Endothelial cell of umbilical vein (primary cell): ENCODE measurements around the gene FKBP2. TPM values are rescaled to one million over a fixed set of nuclear protein-coding genes. Genes with fewer than 3 reads are reported as not detected.

Experiments used
- BruUV-seq: library from RNA; stranded (reverse); fragments of 400-500 nt; replicated peaks from 2 replicates; lab custom pipeline; 2021; lab: Mats Ljungman, UMichigan
- CTCF ChIA-PET: fragments of 300-600, 350-600 bp; sonication (Branson Sonifier 250); formaldehyde crosslinking; loops from one replicate; lab custom pipeline; 2021; ENCODE audit warnings: antibody characterized with exemption, inconsistent platforms; lab: Charles Lee
- POLR2A ChIA-PET: fragments of 300-600, 350-600 bp; sonication (Branson Sonifier 250); formaldehyde crosslinking; loops from one replicate; lab custom pipeline; 2021; ENCODE audit warnings: antibody characterized with exemption, inconsistent platforms; lab: Charles Lee
- DNase-seq: peaks from one replicate; pipeline ENCODE4 v3.0.0-alpha.2; 2011; ENCODE audit warnings: low read depth, low spot score
- FAIRE-seq: peaks from 2 replicates; lab custom pipeline; 2011; peaks lifted over from hg19 to GRCh38; lab: Jason Lieb, UNC
- H2AFZ ChIP-seq: 2 replicates; pipeline ENCODE4 v1.6.0; 2012; ENCODE audit warnings: low read depth, low read length, control low read depth, inconsistent platforms
- H3K27ac ChIP-seq: 2 replicates; pipeline ENCODE4 v1.5.1; 2011; ENCODE audit warnings: low read depth, mild to moderate bottlenecking, control low read depth, low read length, moderate library complexity; ENCODE audit not compliant: insufficient read depth
- H3K27me3 ChIP-seq, 2 experiments: 2 replicates each; pipeline versions ENCODE4 v1.6.0 to v1.6.1; 2011; ENCODE audit warnings: low read length in 2 of 2, mixed read lengths in 1 of 2; ENCODE audit not compliant: control insufficient read depth in 2 of 2, insufficient read depth in 2 of 2
- H3K36me3 ChIP-seq, 2 experiments: 2 replicates in 1 of 2; 3 replicates in 1 of 2; pipeline ENCODE4 v1.5.1; 2011; ENCODE audit warnings: low read length in 2 of 2, mild to moderate bottlenecking in 1 of 2, moderate library complexity in 1 of 2; ENCODE audit not compliant: control insufficient read depth in 2 of 2, insufficient read depth in 2 of 2; ENCODE audit errors: extremely low read depth in 1 of 2
- H3K4me1 ChIP-seq: 3 replicates; pipeline ENCODE4 v1.5.1; 2011; ENCODE audit warnings: mild to moderate bottlenecking, low read length; ENCODE audit not compliant: control insufficient read depth, insufficient read depth; ENCODE audit errors: extremely low read depth
- H3K4me2 ChIP-seq: 2 replicates; pipeline ENCODE4 v1.6.1; 2011; ENCODE audit warnings: low read length, control low read depth, mixed read lengths; ENCODE audit not compliant: insufficient read depth
- H3K4me3 ChIP-seq, 3 experiments: fragments of 200-600 bp in 1 of 3; sonication (generic), shearing (Covaris generic) in 1 of 3; replicated peaks in 1 of 3; 2 replicates each; pipeline ENCODE4 v1.5.1; 2011 to 2016; ENCODE audit warnings: control low read depth in 3 of 3, low read length in 3 of 3, mild to moderate bottlenecking in 2 of 3, inconsistent platforms in 1 of 3, low read depth in 1 of 3, moderate library complexity in 1 of 3; ENCODE audit not compliant: insufficient read depth in 1 of 3
- H3K79me2 ChIP-seq: 2 replicates; pipeline ENCODE4 v1.6.0; 2012; ENCODE audit warnings: low read length, inconsistent platforms; ENCODE audit not compliant: control insufficient read depth, insufficient read depth
- H3K9ac ChIP-seq: replicated peaks from 2 replicates; pipeline ENCODE3; 2011; ENCODE audit warnings: low read length, control low read depth; ENCODE audit not compliant: insufficient read depth; ENCODE audit errors: extremely low read depth
- H3K9me1 ChIP-seq: replicated peaks from 3 replicates; pipeline ENCODE4 v1.6.0; 2011; ENCODE audit warnings: mild to moderate bottlenecking, low read length; ENCODE audit not compliant: control insufficient read depth, insufficient read depth; ENCODE audit errors: extremely low read depth
- H3K9me3 ChIP-seq: replicated peaks from 2 replicates; pipeline ENCODE4 v1.5.1; 2012; ENCODE audit warnings: low read length, inconsistent platforms; ENCODE audit not compliant: control insufficient read depth, insufficient read depth
- H4K20me1 ChIP-seq: replicated peaks from 2 replicates; pipeline ENCODE3; 2011; ENCODE audit warnings: mild to moderate bottlenecking, low read length; ENCODE audit not compliant: control insufficient read depth, insufficient read depth; ENCODE audit errors: extremely low read depth
- CTCF ChIP-seq, 2 donors: IDR thresholded peaks; 1 replicate in 1 of 2; 2 replicates in 1 of 2; pipeline ENCODE4 v1.5.1; 2011; ENCODE audit warnings: low read length in 2 of 2, mild to moderate bottlenecking in 2 of 2, moderate library complexity in 2 of 2, control low read depth in 1 of 2, inconsistent platforms in 1 of 2, low read depth in 1 of 2; ENCODE audit not compliant: insufficient read depth in 1 of 2; ENCODE audit errors: extremely low read depth in 1 of 2
- EZH2 ChIP-seq: IDR thresholded peaks from 2 replicates; pipeline ENCODE4 v1.6.1; 2012; ENCODE audit warnings: borderline replicate concordance, low read depth, mild to moderate bottlenecking, moderate library complexity, low read length, inconsistent platforms; ENCODE audit not compliant: severe bottlenecking
- FOS ChIP-seq: IDR thresholded peaks from 2 replicates; pipeline ENCODE4 v1.6.1; 2011; ENCODE audit warnings: mild to moderate bottlenecking, low read length, moderate library complexity, borderline replicate concordance; ENCODE audit not compliant: insufficient read depth
- GATA2 ChIP-seq: IDR thresholded peaks from 2 replicates; pipeline ENCODE4 v1.7.0; 2011; ENCODE audit warnings: low read depth, mild to moderate bottlenecking, moderate library complexity, mixed read lengths, low read length; ENCODE audit not compliant: insufficient read length, insufficient read depth
- JUN ChIP-seq: IDR thresholded peaks from 2 replicates; pipeline ENCODE4 v1.6.1; 2011; ENCODE audit warnings: borderline replicate concordance, low read depth; ENCODE audit not compliant: insufficient read length, insufficient read depth
- MAX ChIP-seq: IDR thresholded peaks from 2 replicates; pipeline ENCODE4 v1.6.1; 2011; ENCODE audit not compliant: insufficient read depth, insufficient read length
- MYC ChIP-seq: IDR thresholded peaks from one replicate; pipeline ENCODE4 v1.6.1; 2011; ENCODE audit warnings: mild to moderate bottlenecking, low read depth, low read length
- POLR2A ChIP-seq: IDR thresholded peaks from 2 replicates; pipeline ENCODE4 v1.6.1; 2012; ENCODE audit warnings: low read depth, mild to moderate bottlenecking, control low read depth, low read length
- POLR2AphosphoS5 ChIP-seq: IDR thresholded peaks from 2 replicates; pipeline ENCODE4 v1.6.1; 2012; ENCODE audit warnings: low read depth, mild to moderate bottlenecking, control low read depth, low read length, moderate library complexity; ENCODE audit not compliant: insufficient read depth
- dilution Hi-C: fragments of 300-500 bp; cut with MboI; formaldehyde crosslinking; loops from one replicate; pipeline ENCODE4 v1.15.0; 2019; ENCODE audit warnings: low sequenced_read_pairs; ENCODE audit not compliant: extremely low pct_ligation_motif_present
- intact Hi-C: fragments of 100-400 bp; cut with micrococcal nuclease; formaldehyde crosslinking; loops from one replicate; pipeline ENCODE4 v1.10.0; 2022
- polyA plus RNA-seq, 4 experiments: library from polyadenylated mRNA; depleted of rRNA in 3 of 4; stranded (reverse) in 3 of 4; unstranded in 1 of 4; fragments of >200 nt; gene quantifications; 2 replicates each; pipeline versions ENCODE4 v1.2.1 to v1.2.3, GENCODE V29; 2011 to 2012; ENCODE audit warnings: missing spikeins in 1 of 4
- total RNA-seq: library from RNA; stranded (reverse); gene quantifications from 2 replicates; pipeline ENCODE4 v1.2.3, GENCODE V29; 2021

Gene FKBP2
- total and polyA plus RNA-seq, 2 donors (not counting 3 experiments of a cell fraction or from before 2014, with no cell fraction given) = 48.5 to 74.4 TPM

GRCh38 chr11:64227405-64227956 lies 13.4 kb upstream of the FKBP2 start:
- Histone ChIP-seq H2AFZ (no peak overlapping the region), H3K79me2 (peaks cover 8% of the 10 kb centered on the region), H4K20me1 (no peaks in the 10 kb centered on the region), H3K9me1 (no peaks in the 10 kb centered on the region), H3K9me3 (no peaks in the 10 kb centered on the region), H3K27ac (no peak overlapping the region), H3K27me3 (no peaks in the 10 kb centered on the region), H3K36me3 (peaks cover 0 to 4% of the 10 kb centered on the region in 2 experiments), H3K4me1 (peaks cover 16% of the 10 kb centered on the region), H3K4me3 (no peak overlapping the region), H3K9ac (no peak overlapping the region), H3K4me2 (no peak overlapping the region)
- FAIRE-seq = no peak
- DNase-seq = no peak
- CTCF ChIA-PET = interaction anchor here (1.8 to 3.2 kb wide), 4 partner anchors 12 to 77 kb away, joined by 6 to 35 read pairs (median 11); partner anchors contain the start of genes CATSPERZ, ESRRA and FERMT3
- BruUV-seq = no TSS peak
- dilution Hi-C loops (no loop called here), intact Hi-C loops (no loop called here)
- TF ChIP-seq POLR2AphosphoS5 = no peak
- no peak for TF ChIP-seq JUN
- TF ChIP-seq CTCF (IDR thresholded peaks at IDR 0.05; ENCODE audit: extremely low read depth in 1 of 2, insufficient read depth in 1 of 2, low read depth in 1 of 2, low read length in 2 of 2) = no peak
- no peak for TF ChIP-seq FOS
- TF ChIP-seq EZH2 = no peak
- no peak for TF ChIP-seq GATA2
- TF ChIP-seq POLR2A = no peak
- TF ChIP-seq MYC = no peak
- TF ChIP-seq MAX = no peak
- POLR2A ChIA-PET = interaction anchor here (0.8 kb wide), 1 partner anchor 42 kb away, joined by 3 read pairs; the partner anchor contains the start of gene STIP1
